Measurements from ENCODE around the gene MBOAT2. TPM values are rescaled to one million over a fixed set of nuclear protein-coding genes. Genes with fewer than 3 reads are reported as not detected.

The MBOAT2 gene
- total and polyA plus RNA-seq, 2 experiments from 2014 or later = 38.2 to 58.3 TPM

DNA sequence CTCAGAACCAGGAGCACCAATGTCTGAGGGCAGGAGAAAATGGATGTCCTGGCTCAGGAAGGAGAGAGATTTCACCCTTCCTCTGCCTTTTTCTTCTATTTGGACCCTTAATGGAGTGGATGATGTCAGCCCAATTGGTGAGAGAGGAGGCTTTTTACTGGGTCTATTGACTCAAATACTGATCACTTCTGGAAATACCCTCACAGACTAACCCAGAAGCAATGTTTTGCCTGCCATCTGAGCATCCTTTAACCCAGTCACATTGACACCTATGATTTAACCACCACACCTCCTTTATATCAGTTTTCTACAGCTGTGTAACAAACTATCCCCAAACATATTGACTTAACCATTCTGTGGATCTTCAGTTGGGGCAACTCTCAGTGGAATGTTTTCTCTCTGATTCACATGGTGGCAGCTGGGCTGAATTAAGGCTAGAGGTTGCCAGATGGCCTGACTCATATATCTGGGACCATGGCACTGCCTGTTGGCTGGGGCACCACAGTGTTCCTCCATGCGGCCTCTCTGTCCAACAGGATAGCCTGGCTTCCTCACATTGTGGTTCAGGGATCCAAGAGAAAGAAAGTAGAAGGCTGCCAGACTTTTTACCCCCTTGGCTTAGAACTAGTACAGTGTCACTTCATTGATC, 18.2 kb upstream of the MBOAT2 start:
- no peak overlapping the region for H3K4me3 ChIP-seq
- TF ChIP-seq, protein P1, sequence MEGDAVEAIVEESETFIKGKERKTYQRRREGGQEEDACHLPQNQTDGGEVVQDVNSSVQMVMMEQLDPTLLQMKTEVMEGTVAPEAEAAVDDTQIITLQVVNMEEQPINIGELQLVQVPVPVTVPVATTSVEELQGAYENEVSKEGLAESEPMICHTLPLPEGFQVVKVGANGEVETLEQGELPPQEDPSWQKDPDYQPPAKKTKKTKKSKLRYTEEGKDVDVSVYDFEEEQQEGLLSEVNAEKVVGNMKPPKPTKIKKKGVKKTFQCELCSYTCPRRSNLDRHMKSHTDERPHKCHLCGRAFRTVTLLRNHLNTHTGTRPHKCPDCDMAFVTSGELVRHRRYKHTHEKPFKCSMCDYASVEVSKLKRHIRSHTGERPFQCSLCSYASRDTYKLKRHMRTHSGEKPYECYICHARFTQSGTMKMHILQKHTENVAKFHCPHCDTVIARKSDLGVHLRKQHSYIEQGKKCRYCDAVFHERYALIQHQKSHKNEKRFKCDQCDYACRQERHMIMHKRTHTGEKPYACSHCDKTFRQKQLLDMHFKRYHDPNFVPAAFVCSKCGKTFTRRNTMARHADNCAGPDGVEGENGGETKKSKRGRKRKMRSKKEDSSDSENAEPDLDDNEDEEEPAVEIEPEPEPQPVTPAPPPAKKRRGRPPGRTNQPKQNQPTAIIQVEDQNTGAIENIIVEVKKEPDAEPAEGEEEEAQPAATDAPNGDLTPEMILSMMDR (IDR thresholded peaks at IDR 0.05; ENCODE audit: low read depth, low read length) = no peak
- H3K4me1 ChIP-seq (ENCODE audit: low read depth) = no peaks in the 10 kb centered on the region
- H3K9me3 ChIP-seq (ENCODE audit: low read depth) = no peaks in the 10 kb centered on the region
- no peak for DNase-seq (ENCODE audit: low read depth in 1 of 2, low spot score in 1 of 2)
- H3K27ac ChIP-seq = no peak overlapping the region
- no peaks in the 10 kb centered on the region for H3K27me3 ChIP-seq
- no peaks in the 10 kb centered on the region for H3K36me3 ChIP-seq

DNA sequence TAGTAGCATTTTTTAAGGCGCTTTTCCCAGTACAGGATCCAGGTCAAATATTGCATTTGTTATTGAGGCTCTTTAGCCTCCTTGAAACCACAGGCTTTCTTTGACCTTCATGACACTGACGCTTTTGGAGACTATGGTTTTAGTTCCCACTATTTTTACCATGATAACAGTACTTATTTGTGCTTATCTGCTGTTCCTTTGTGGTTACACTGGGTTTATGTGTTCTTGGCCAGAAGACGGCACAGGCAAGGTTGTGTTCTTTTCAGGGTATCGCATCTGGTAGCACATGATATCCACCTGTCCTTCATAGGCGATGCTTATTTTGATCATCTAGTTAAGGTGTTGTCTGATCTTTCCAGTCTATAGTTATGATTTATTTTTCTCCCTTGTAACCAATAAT, 16.8 kb upstream of the MBOAT2 start:
- DNase-seq (ENCODE audit: low read depth in 1 of 2, low spot score in 1 of 2) = no peak
- Histone ChIP-seq H3K4me1 (ENCODE audit: low read depth) (no peaks in the 10 kb centered on the region), H3K36me3 (no peaks in the 10 kb centered on the region), H3K27me3 (no peaks in the 10 kb centered on the region), H3K9me3 (ENCODE audit: low read depth) (no peaks in the 10 kb centered on the region), H3K27ac (no peak overlapping the region), H3K4me3 (no peak overlapping the region)
- TF ChIP-seq, protein P1 (IDR thresholded peaks at IDR 0.05; ENCODE audit: low read depth, low read length) = no peak

DNA sequence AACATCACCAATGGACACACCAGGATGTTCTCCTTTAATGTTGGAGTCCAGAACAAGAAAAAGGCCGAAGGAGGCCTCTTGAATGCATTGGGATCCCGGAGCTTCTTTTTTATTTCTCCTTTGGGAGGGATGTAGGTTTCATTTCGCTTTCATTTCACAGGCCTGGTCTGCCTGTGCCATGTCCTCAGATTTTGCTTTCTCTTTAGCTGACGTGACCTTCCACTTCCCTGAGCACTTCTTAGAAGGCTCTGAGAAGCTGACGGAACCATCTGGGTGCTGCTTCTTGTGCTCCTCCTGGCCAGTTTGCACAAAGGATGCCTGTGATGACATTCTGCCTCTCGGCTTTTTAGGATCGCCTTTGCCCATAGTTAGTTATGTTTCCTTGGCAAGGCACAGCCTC, 15.1 kb upstream of the MBOAT2 start:
- no peak overlapping the region for H3K27ac ChIP-seq
- H3K4me1 ChIP-seq (ENCODE audit: low read depth) = no peaks in the 10 kb centered on the region
- H3K4me3 ChIP-seq = no peak overlapping the region
- TF ChIP-seq, protein P1 (IDR thresholded peaks at IDR 0.05; ENCODE audit: low read depth, low read length) = no peak
- no peak for DNase-seq (ENCODE audit: low read depth in 1 of 2, low spot score in 1 of 2)
- H3K36me3 ChIP-seq = no peaks in the 10 kb centered on the region
- H3K27me3 ChIP-seq = no peaks in the 10 kb centered on the region
- H3K9me3 ChIP-seq (ENCODE audit: low read depth) = no peaks in the 10 kb centered on the region

DNA sequence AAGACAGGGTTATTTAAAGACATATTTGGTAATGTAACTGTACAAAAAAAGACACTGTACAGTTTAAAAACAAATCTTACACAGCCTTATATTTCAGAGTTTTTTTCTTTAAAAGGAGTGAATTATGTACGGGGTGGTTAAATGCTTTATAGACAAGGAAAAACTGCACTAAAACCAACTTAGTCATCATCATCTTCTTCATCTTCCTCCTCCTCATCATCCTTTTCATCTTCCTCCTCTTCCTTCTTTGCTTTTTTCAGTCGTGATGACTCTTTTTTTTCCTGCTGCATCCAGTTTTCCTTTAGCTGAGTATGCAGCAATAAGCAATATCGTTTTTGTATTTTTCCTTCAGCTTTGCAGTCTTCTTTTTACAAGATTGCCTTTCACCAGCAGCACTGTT, 14.6 kb upstream of the MBOAT2 start:
- Histone ChIP-seq H3K9me3 (ENCODE audit: low read depth) (no peaks in the 10 kb centered on the region), H3K4me1 (ENCODE audit: low read depth) (no peaks in the 10 kb centered on the region), H3K36me3 (no peaks in the 10 kb centered on the region), H3K27ac (no peak overlapping the region), H3K27me3 (no peaks in the 10 kb centered on the region), H3K4me3 (no peak overlapping the region)
- TF ChIP-seq, protein P1 (IDR thresholded peaks at IDR 0.05; ENCODE audit: low read depth, low read length) = no peak
- no peak for DNase-seq (ENCODE audit: low read depth in 1 of 2, low spot score in 1 of 2)

DNA sequence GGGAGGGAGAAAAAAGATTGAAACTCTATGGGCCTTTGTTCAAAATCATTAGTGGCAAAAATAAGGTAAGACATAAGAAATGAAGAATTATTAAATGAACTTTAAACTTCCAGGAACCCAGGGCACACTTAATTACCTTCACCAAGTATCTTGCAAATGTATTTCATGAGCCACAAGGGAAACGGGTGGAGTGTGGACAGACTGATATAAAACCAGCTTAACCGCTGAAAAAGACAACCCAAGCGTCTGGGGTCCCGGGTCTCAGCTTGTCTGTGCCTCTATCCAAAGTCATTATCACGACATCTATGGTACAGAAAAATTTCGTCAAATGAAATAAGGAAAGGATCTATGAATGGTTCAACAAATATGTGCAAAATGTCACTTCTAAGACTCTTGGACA, 13.9 kb upstream of the MBOAT2 start:
- H3K27ac ChIP-seq = no peak overlapping the region
- TF ChIP-seq, protein P1 (IDR thresholded peaks at IDR 0.05; ENCODE audit: low read depth, low read length) = no peak
- no peak overlapping the region for H3K4me3 ChIP-seq

More for the DNA sequence above, 13.9 kb upstream of the MBOAT2 start:
- no peaks in the 10 kb centered on the region for H3K27me3 ChIP-seq
- no peaks in the 10 kb centered on the region for H3K36me3 ChIP-seq
- no peak for DNase-seq (ENCODE audit: low read depth in 1 of 2, low spot score in 1 of 2)
- H3K4me1 ChIP-seq (ENCODE audit: low read depth) = no peaks in the 10 kb centered on the region
- no peaks in the 10 kb centered on the region for H3K9me3 ChIP-seq (ENCODE audit: low read depth)

All from cardiac muscle cell (in vitro differentiated cells and primary cell).